HEK293 (cell line): Measurements from ENCODE around the gene WDR47.

Experiments used
- BCL11A ChIP-seq: fragments of 450-650 bp; formaldehyde crosslinking; IDR thresholded peaks from 2 replicates; pipeline ENCODE4 v1.5.1; 2016; ENCODE audit warnings: low read depth, missing biosample characterization, missing genetic modification characterization
- CTCF ChIP-seq: fragments of 450-650 bp; formaldehyde crosslinking; IDR thresholded peaks from 2 replicates; pipeline ENCODE4 v1.5.1; 2016; ENCODE audit warnings: missing biosample characterization, missing genetic modification characterization
- ZNF121 ChIP-seq: fragments of 450-650 bp; formaldehyde crosslinking; IDR thresholded peaks from 2 replicates; pipeline ENCODE4 v1.5.1; 2016; ENCODE audit warnings: missing biosample characterization, missing genetic modification characterization
- ZNF2 ChIP-seq: fragments of 450-650 bp; formaldehyde crosslinking; IDR thresholded peaks from 2 replicates; pipeline ENCODE4 v1.5.1; 2016; ENCODE audit warnings: missing biosample characterization, missing genetic modification characterization
- ZNF23 ChIP-seq: fragments of 450-650 bp; formaldehyde crosslinking; IDR thresholded peaks from 2 replicates; pipeline ENCODE4 v1.5.1; 2016; ENCODE audit warnings: missing biosample characterization, missing genetic modification characterization, borderline replicate concordance
- ZNF280D ChIP-seq: fragments of 450-650 bp; formaldehyde crosslinking; IDR thresholded peaks from 2 replicates; pipeline ENCODE4 v1.5.1; 2016; ENCODE audit warnings: missing biosample characterization, missing genetic modification characterization
- ZNF292 ChIP-seq: fragments of 450-650 bp; formaldehyde crosslinking; IDR thresholded peaks from 2 replicates; pipeline ENCODE4 v1.5.1; 2016; ENCODE audit warnings: low read depth, missing biosample characterization, missing genetic modification characterization, borderline replicate concordance
- ZNF423 ChIP-seq: fragments of 450-650 bp; formaldehyde crosslinking; IDR thresholded peaks from 2 replicates; pipeline ENCODE4 v1.5.1; 2016; ENCODE audit warnings: missing biosample characterization, missing genetic modification characterization
- ZNF544 ChIP-seq: fragments of 450-650 bp; formaldehyde crosslinking; IDR thresholded peaks from 2 replicates; pipeline ENCODE4 v1.5.0; 2017; ENCODE audit warnings: missing biosample characterization, missing genetic modification characterization
- ZNF561 ChIP-seq: fragments of 450-650 bp; IDR thresholded peaks from 2 replicates; pipeline ENCODE4 v1.5.1; 2018; ENCODE audit warnings: missing biosample characterization, missing genetic modification characterization, borderline replicate concordance
- TF ChIP-seq, protein P1 (sequence below): fragments of 450-650 bp; formaldehyde crosslinking; IDR thresholded peaks from 2 replicates; pipeline ENCODE4 v1.5.1; 2016; ENCODE audit warnings: missing biosample characterization, missing genetic modification characterization

DNA sequence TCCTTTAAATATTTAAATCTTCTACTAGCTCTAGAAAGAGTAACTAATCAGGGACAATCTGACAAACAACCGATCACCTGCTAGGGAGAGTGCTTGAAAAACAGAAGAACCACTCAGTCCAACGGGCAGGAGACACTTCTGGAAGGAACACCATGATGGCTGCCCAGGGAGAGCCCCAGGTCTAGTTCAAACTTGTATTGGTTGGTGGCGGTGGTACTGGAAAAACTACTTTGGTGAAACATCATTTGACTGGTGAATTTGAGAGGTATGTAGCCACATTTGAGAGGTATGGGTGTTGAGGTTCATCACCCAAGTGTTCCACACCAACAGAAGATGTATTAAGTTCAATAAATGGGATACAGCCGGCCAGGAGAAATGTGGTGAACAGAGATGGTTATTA is 4.8 kb upstream of the WDR47 start:
- TF ChIP-seq ZNF23 (tag by site-specific recombination) (no peak), CTCF (tag by site-specific recombination) (no peak), ZNF2 (no peak), ZNF423 (no peak), ZNF121 (tag by site-specific recombination) (no peak), ZNF544 (tag by site-specific recombination) (no peak), ZNF292 (no peak), BCL11A (tag by site-specific recombination) (no peak), ZNF280D (tag by site-specific recombination) (no peak), ZNF561 (tag by site-specific recombination) (no peak)
- TF ChIP-seq, protein P1, sequence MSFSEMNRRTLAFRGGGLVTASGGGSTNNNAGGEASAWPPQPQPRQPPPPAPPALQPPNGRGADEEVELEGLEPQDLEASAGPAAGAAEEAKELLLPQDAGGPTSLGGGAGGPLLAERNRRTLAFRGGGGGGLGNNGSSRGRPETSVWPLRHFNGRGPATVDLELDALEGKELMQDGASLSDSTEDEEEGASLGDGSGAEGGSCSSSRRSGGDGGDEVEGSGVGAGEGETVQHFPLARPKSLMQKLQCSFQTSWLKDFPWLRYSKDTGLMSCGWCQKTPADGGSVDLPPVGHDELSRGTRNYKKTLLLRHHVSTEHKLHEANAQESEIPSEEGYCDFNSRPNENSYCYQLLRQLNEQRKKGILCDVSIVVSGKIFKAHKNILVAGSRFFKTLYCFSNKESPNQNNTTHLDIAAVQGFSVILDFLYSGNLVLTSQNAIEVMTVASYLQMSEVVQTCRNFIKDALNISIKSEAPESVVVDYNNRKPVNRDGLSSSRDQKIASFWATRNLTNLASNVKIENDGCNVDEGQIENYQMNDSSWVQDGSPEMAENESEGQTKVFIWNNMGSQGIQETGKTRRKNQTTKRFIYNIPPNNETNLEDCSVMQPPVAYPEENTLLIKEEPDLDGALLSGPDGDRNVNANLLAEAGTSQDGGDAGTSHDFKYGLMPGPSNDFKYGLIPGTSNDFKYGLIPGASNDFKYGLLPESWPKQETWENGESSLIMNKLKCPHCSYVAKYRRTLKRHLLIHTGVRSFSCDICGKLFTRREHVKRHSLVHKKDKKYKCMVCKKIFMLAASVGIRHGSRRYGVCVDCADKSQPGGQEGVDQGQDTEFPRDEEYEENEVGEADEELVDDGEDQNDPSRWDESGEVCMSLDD (tag by site-specific recombination) = no peak
